OCI-LY3 (cell line): Measurements from ENCODE around the gene LIPE.

Experiments used
- CTCF ChIP-seq: fragments of 200-600, 300-600 bp; sonication (generic); IDR thresholded peaks from 2 replicates; pipeline ENCODE4 v1.5.1; 2014; ENCODE audit warnings: antibody characterized with exemption, low read length, low read depth
- EZH2phosphoT487 ChIP-seq: fragments of 200-600 bp; shearing (Covaris generic); IDR thresholded peaks from 2 replicates; pipeline ENCODE4 v1.6.1; 2018; ENCODE audit warnings: antibody characterized with exemption, mixed run types, low read depth

- no peak for TF ChIP-seq CTCF
- no peak for TF ChIP-seq EZH2phosphoT487
These were observed 17.7 kb downstream of the LIPE start for GRCh38 chr19:42409477-42409876.
